ENCODE results near the gene LDB2.

The LDB2 gene

DNA sequence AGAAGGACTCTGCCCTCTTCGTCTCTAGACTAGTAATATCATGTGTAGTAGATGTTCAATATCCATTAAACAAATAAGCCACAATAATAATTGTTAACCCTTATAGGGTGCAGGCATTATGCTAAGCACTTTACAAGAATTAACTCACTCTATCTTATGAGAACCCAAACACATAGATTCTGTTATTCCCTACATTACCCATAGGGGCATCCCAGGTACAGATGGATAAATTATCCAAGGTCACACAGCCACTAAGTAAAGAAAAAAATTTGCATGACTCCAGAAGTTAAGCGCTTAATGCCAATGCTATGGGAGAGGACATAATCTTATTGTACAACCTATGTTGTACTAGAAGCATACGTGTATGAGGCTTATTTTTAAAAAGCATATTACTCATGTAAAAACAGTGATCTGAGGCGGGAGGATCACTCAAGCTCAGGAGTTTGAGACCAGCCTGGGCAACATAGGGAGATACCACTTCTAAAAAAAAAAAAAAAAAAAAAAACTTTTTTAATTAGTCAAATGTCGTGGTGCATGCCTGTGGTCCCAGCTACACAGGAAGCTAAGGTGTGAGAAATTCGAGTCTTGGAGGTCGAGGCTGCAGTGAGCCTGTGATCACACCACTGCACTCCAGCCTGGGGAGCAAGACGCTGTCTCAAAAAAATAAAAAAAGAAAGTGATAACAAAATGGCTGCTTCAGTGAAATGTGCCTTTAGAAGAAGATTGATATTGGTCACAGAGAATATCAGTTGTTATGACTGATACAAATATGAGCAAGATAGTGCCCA is 13.6 kb downstream of the LDB2 start:
- DNase-seq (ENCODE audit: low read depth in 2 of 2): no peak

DNA sequence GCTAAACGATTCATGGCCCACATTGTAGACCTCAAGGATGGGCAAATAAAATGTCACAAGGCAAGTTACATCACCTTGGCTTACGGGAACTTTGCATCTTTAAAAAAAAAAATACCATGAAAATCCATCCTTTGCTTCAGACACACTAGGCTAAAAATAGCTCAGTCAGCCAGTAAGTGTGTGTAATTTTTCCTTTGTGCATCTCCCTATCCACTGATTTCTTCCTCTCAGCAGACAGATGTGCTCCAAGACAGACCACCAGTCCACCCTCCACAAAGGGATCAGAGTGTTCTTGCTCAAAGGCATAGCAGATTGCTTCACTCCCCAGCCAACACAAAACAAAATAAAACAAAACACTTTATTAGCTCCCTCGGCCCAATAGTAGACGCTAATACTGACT is 14.6 kb downstream of the LDB2 start:
- DNase-seq (ENCODE audit: low read depth in 2 of 2): no peak

DNA sequence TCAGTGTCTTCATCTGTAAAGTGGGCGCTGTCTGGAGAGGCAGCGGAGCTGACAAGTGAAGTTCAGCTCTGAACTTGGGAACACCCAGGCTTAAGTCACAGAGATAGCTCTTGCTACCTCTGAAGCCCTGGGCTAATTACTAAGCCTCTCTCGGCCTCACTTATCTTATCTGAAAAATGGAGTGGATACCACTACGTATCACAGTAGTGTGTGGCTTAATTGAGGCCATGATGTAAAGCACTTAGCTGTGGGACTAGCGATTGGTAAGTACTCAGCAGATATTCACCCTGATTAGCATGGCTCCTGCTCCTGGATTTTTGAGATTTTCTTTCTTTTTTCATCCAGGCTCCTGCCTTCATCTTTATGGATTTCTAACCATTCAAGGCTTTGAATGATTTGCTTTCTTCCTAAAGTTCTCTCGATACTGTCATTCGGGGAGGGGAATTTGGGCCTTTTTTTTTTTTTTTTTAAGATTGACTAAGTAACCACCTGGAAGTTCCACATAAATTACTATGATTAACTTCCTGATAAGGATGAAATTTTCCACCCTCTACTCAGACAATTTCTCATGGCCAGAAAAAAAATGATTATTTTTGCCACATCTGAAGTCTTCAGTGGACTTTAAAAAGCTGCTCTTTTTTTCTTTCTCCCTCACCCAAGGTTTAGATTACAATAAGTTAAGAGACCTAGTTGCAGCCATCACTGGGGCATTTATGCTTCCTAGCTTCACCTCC is 17.1 kb downstream of the LDB2 start:
- DNase-seq (ENCODE audit: low read depth in 2 of 2): no peak

DNA sequence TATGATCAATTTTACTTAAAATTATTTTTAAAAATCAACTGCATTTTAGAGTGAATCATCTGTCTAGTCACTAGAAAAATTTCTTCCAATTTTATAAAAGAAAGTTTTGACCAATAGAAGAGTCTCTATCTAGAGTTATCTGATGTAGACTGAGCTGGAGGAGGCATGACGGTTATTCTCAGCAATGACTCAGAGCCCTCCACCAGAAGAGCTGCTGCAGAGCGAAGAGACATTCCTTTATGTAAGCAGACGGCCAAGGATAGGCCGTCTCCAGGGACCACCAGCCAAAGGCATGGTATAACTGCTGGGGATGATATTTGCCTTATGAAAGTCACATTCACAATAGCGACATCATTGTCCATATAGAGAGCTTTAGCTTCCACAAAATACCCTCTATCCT is 23.0 kb downstream of the LDB2 start:
- no peak for DNase-seq (ENCODE audit: low read depth in 2 of 2)

DNA sequence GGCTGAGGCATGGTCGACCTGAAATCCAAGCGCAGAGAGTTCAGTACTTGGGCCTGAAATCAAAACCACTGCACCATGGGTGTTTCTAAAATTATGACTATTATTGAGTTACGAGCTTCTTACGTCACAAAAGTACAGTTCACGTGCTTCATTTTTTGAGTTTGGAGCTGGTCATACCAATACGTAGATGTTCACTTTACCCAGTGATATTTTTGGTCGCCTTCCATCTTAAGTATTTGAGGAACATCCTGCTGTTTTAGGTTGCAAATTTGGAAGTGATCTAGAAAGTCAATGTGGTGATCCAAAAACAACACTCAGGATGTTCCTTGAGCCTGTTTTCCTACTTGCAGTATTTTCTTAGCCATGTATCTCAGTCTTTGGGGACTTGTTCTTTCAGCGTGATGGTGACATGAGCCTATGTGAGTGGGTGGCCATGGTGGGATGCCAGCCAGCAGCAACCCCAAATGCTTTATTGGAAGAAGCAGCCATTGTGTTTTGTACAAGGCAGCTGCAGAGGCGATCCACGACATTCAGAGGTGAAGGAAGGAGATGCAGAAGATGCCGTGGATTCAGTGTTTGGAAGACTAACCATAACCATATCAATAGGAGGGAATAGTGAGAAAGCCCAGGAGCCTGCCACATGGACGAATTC is 28.7 kb downstream of the LDB2 start:
- DNase-seq (ENCODE audit: low read depth in 2 of 2): no peak

DNA sequence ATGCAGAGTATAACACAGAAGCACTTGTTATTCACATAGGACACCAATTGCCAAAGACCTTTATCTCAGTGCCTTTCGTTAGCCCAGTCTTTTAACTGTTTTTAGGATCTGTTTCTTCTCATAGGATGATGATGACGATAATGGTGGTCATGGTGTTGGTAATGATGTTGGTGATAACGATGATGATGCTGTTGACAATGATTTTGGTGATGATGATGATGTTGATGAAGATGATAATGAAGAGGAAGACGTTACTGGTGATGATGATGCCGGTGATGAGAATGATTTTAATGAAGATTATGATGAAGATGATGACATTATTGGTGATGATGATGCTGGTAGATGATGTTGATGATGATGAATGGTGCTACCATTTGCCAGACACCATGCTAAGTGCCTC is 29.8 kb downstream of the LDB2 start:
- no peak for DNase-seq (ENCODE audit: low read depth in 2 of 2)

DNA sequence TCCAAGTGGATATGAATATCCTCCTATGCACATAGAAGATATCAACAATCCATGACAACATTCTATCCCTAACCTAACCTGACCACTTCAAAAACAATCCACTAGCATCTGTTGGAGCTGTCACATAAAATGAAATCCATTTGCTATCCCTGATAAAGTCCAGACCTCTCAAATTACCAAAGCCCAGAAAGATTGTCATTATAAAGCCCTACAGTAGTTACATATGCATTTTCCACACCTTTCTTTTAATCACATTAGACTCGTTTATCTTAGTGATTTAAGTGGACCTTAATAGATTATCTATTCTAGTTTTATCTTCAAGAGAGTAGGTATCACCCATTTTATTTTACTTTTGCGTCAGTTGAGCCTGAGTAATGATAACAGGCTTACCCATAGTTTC is 30.6 kb downstream of the LDB2 start:
- DNase-seq (ENCODE audit: low read depth in 2 of 2): no peak

DNA sequence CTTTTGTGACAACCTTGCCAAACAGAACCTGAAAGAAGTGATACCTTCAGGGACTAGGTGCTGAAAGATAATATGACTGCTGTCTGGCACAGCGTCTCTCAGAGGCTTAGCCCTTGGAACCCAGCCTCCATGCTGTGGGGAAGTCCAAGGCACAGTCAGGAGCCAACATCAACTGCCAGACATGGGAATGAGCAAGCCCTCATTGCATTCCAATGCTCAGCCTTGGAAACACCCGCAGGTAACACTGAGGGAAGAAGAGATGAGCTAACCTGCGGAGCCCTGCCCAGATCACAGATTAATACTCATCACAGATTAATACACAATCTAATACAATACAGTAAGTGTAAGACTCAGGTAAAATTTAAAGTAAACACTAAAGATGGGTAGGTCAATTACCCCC is 31.5 kb downstream of the LDB2 start:
- DNase-seq (ENCODE audit: low read depth in 2 of 2): no peak

DNA sequence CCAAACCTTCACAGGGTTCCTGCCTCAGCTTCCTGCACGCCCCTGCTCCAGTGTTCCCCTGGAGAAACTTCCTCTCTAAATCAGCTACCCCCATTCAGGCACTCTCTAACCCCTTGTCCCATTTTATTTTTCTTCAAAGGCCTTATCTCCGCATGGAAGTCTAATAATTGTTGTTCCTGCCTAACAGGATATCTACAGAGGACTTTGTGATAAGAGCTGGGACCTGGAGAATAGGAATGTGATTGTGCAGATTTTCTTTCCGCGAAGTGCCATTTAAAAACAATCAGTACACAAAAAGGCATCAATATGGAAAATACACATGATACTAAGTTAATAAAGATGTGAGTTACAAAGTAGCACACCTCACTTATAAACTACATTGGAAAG is 32.6 kb downstream of the LDB2 start:
- no peak for DNase-seq (ENCODE audit: low read depth in 2 of 2)

DNA sequence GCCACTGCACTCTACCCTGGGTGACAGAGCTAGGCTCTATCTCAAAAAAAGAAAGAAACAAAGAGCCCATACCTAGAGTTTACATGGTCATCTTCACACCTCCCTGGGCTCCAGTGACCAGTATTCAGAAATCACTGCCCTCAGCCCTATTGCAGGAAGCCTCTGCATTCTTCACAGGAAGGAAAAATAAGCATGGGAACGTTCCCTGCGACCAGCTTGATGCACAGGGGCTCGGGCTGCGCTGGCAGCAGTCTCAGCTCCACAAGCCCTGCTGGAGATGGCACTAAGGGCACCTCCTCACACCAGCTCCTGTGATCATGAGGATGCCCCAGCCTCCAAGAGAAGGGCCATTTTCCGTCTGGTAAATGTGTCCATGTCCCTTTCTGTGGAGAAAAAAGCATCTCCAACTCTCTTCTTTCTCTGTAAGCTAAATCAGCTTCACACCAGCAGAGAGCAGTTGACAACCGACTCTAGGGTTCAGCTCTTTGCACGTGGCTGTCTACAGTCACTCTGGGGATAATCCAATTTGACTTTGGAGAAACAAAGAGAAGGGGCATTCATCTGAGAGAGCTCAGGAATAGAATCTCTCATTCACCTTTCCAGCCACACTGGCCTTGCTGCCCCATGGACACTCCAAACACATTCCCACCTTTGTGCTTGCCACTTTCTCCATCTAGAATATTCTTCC is 33.1 kb downstream of the LDB2 start:
- no peak for DNase-seq (ENCODE audit: low read depth in 2 of 2)

DNA sequence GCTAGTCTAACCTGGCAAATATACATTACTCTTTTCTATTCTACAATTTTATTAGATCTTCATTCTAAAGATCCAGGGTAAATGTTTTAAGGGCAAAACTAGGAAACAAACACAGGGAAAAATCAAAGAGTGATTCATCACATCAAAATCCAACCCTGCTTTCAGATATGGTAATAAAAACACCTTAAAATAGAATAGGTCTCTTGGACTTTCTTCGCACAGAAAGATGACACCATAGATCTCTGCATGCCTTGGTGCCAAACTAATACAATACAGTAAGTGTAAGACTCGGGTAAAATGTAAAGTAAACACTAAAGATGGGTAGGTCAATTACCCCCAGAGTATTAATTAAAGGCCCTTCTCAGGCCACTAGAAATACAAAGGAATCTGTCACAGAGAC is 34.2 kb downstream of the LDB2 start:
- no peak for DNase-seq (ENCODE audit: low read depth in 2 of 2)

DNA sequence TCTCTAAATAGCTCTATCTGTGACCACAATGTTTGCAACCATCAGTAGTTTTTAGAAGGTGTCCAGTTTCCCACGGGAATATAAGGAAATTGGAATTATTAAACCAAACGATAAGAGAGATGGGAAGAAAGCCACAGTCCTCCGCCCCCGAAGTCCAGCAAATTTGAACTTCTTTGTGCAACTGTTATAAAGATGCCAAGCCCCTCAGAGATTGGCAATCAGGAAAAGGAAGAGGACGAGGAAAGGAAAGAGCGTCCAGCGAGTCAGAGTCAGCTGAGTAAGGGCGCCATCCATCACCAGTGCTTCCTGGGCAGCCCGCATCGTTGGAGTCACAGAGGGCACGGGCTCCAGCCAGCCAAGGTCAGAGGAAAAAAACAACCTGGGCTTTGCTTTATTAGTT is 35.7 kb downstream of the LDB2 start:
- DNase-seq (ENCODE audit: low read depth in 2 of 2): no peak

DNA sequence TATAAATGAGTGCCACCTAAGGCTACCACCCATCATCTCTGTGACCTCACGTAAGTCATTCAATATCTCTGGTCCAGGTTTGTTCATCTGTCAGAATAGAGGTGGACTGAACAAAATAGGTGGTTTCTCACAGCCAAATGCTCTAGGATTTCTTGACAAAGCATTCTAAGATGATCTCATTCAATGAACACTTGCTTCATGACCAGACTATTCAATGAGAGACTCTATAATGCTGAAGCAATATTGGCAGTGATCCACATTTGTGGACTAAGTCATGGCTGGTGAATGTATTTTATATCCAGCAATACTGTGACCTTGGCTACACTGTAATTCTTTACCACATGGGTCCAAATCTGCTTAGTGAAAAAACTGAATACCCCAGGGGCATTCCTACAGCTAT is 37.9 kb downstream of the LDB2 start:
- no peak for DNase-seq (ENCODE audit: low read depth in 2 of 2)

DNA sequence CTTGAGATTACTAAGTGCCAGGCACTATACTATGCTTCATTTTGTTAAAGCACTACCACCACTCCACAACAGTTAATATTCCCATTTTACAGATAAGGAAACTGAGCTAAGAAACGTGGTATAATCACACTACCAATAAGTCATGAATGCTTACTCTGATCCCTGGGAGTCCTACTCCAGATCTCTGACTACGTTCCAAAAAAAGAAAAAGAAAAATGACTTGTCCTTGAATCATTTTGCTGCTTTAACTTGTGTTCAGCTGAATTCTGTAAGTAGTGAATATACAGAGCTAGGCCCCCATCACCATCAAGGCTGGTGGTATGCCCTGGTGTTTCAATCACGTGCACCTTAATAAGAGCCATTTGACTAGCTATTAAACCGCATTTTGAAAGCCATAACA is 39.4 kb downstream of the LDB2 start:
- no peak for DNase-seq (ENCODE audit: low read depth in 2 of 2)

DNA sequence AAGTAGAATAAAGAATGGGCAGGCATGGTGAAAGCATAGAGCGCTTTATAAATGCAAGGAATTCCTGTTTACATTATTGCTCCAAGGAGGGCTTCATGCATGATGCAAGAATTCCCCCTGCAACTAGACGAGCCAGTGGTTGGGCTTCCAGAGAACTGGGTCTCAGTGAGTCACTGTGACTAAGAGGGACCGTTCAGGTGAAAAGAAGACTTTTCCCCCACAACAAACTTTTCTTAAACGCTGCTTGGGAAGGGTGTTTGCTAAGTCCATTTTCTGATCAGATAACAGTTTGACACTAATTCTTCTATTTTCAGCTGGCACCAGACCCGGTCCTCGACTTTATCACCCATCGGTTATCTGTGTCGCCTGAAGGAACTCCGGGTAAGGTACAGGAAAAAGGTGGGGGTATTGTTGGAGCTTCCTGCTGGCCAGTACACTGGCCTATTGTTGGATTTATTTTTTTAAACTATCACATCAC is 40.1 kb downstream of the LDB2 start:
- DNase-seq (ENCODE audit: low read depth in 2 of 2): no peak

DNA sequence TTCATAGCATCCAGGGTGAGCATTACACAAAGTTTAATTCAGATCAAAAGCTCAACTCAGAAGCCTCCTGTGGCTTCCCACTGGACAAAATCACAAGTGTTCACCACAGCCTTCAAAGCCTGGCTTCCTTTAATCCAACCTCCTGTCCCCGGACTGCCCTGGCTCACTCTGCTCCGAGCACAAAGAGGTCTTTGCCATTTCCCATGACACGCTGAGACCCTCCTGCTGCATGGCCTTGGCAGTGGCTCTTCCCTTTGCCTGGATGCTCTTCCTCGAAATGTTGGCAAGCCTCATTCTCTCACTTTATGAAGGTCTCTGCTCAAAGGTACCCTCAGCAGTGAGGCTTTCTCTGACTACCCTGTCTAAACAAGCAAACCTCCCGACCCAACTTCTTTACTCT is 41.0 kb downstream of the LDB2 start:
- DNase-seq (ENCODE audit: low read depth in 2 of 2): no peak

DNA sequence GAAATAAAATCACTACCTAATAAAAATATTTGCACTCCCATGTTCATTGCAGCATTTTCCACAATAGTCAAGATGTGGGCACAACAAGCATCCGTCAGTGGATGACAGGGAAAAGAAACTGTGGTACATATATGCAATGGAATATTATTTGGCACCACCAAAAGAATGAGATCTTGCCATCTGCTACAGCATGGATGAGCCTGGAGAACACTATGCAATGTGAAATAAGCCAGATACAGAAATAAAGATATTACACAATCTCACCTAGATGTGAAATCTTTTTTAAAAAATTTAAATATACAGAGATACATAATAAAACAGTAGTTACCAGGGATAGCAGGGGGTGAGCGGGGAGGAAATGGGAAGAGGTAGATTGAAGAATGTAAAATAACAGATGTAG is 44.8 kb downstream of the LDB2 start:
- DNase-seq (ENCODE audit: low read depth in 2 of 2): no peak

DNA sequence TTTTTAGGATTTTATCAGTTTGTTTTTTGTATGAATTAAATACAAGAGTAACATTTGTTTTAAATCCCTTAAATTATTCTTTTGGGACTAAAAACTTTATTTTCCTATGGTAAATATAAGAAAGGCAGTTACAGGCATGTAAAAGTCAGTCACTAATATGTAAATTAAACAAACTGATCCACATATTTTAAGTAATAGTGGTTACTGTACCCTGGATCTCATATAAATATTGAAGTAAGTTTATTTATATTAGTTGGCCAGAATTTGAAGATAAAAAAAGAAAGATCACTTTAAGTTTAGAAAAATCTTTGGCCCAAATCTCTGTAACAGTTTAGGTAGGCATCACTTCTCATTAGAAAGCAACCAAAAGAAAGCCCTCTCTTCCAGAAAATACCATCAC is 45.8 kb downstream of the LDB2 start:
- no peak for DNase-seq (ENCODE audit: low read depth in 2 of 2)

DNA sequence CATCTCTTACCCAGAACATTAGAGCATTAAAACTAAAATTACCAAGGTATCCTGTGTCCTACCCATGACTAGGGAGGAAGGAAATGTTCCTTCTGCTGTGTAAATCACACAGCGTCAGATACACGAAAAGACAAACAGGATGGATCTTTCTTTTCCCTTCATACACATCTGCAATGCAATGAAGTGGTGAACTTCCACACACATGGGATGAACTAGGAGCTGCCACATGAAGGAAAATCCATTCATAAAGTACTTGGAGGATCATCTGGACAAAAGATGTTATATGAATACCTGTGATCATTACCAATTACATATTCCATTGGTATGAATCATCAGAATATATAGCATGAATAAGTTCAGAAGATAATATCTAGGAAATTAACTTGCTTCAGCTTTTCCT is 46.2 kb downstream of the LDB2 start:
- no peak for DNase-seq (ENCODE audit: low read depth in 2 of 2)

DNA sequence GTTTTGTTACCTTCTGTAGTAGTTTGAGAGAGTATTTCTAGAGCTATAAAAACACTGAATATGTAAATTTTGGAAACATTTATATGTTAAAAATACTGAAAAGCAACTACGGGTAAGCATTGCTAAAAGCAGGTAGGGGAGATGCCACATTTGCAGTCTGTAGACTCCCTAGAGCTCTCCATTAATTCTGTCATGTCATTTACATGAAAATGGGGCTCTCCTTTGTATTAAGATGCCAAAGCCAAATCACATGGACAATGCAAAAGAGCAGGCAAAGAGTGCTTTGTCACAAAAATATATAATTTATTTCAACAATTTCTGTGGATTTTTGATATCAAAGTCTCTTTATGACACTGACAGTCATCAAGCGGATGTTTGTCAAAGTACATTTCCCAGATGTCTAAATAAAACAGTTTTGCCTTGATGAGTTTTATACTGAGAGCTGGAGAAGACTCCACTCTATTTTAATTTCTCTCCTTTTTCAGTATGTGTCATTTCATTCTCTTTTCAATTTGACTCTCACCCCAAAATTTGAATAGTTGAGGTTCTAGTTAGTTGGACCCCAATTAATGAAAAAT is 51.8 kb downstream of the LDB2 start:
- DNase-seq (ENCODE audit: low read depth in 2 of 2): no peak

DNA sequence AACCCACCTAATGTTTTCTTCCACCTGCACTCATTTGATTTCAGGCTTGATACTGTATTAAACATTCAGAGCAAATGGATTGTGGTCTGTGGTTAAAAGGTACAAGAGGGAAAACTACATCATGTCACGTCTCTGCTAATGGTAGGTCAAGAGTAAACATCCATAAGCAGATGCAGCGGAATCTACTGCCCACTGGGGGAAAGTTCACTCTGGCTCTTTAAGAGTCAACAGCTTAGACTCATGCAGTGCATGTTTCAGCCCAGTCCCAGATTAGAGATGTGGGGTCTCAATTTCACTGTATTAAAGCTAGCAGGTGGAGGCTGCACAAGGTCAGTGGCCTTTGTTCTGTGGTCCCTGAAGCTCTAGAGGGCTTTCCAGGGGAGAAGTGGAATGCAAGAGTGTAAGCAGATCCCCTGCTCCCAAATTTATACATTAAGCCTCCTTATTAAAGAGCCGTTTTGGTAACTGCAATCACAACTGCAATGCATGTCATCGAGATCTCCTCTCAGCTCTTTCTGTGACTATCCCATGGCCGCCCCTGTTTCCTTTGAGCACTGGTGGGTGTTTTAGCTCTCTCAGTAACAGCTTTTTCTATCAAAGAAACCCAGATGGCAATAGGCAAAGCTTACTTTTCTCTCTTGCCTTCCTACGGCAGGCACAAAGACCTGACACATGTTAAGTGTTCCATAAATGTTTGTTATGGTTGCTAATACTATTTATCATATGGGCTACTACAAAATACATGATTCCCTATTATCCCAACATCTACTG is 53.4 kb downstream of the LDB2 start:
- no peak for DNase-seq (ENCODE audit: low read depth in 2 of 2)

Measured in stimulated activated CD4-positive, alpha-beta T cell treated with anti-CD3 and anti-CD28 coated beads, Interleukin-4, amount 100 ng/mL, for 48 hours (primary cell).